HepG2 (cell line): Measurements from ENCODE around the gene PIRT. TPM values are rescaled to one million over a fixed set of nuclear protein-coding genes. Genes with fewer than 3 reads are reported as not detected.

Experiments
- ATAC-seq: fragments of 200-7000 bp; cut with Tn5 transposase; 3 replicates; pipeline ENCODE4 v1.9.1; 2020; ENCODE audit warnings: mild to moderate bottlenecking, moderate library complexity
- BruUV-seq: library from RNA; stranded (reverse); fragments of 400-500 nt; replicated peaks from 2 replicates; lab custom pipeline; 2021; lab: Mats Ljungman, UMichigan
- CTCF ChIA-PET: fragments of 300-600 bp; formaldehyde crosslinking; extraction: SDS; loops from one replicate; lab custom pipeline; 2021; ENCODE audit warnings: low total read pairs, inconsistent platforms, low intra/inter-chr PET ratio; lab: Yijun Ruan, JAX
- POLR2A ChIA-PET: fragments of 350-600 bp; sonication (Branson Sonifier 250); formaldehyde crosslinking; loops from one replicate; lab custom pipeline; 2020; ENCODE audit warnings: antibody characterized with exemption, inconsistent platforms; lab: Yijun Ruan, JAX
- DNase-seq: peaks from one replicate; pipeline ENCODE4 v3.0.0-alpha.2; 2015; ENCODE audit warnings: low spot score
- FAIRE-seq: peaks from 3 replicates; lab custom pipeline; 2011; peaks lifted over from hg19 to GRCh38; lab: Jason Lieb, UNC
- H2AFZ ChIP-seq: one replicate; pipeline ENCODE4 v1.6.1; 2011; ENCODE audit warnings: low read length, inconsistent platforms
- H3K27ac ChIP-seq: fragments of 300-600 bp; 3 replicates; pipeline ENCODE4 v1.8.0; 2011; ENCODE audit warnings: mixed run types, mild to moderate bottlenecking, mixed read lengths, low read length, inconsistent platforms; ENCODE audit not compliant: insufficient read depth; ENCODE audit errors: extremely low read length
- H3K27me3 ChIP-seq, 2 experiments: fragments of 200-600 bp in 1 of 2; 2 replicates in 1 of 2; 3 replicates in 1 of 2; pipeline versions ENCODE4 v1.6.0 to v1.8.0; 2011; ENCODE audit warnings: low read length in 2 of 2, mild to moderate bottlenecking in 2 of 2, moderate library complexity in 2 of 2, inconsistent platforms in 1 of 2; ENCODE audit not compliant: insufficient read depth in 2 of 2, control insufficient read depth in 1 of 2
- H3K36me3 ChIP-seq, 2 experiments: fragments of 200-600 bp in 1 of 2; replicated peaks in 1 of 2; 2 replicates in 1 of 2; 3 replicates in 1 of 2; pipeline versions ENCODE4 v1.5.1 to v1.8.0; 2011; ENCODE audit warnings: low read length in 2 of 2, inconsistent platforms in 1 of 2; ENCODE audit not compliant: insufficient read depth in 2 of 2, control insufficient read depth in 1 of 2
- H3K4me1 ChIP-seq: 2 replicates; pipeline ENCODE4 v1.5.1; 2012; ENCODE audit warnings: low read length, inconsistent platforms; ENCODE audit not compliant: insufficient read depth
- H3K4me2 ChIP-seq: 2 replicates; pipeline ENCODE4 v1.6.0; 2011; ENCODE audit warnings: low read depth, low read length, inconsistent platforms
- H3K4me3 ChIP-seq, 3 experiments: fragments of 200-600 bp in 1 of 3; sonication (generic), shearing (Covaris generic) in 1 of 3; replicated peaks in 1 of 3; 2 replicates each; pipeline ENCODE4 v1.5.1; 2011 to 2016; ENCODE audit warnings: low read length in 3 of 3, inconsistent platforms in 2 of 3, low read depth in 2 of 3, mild to moderate bottlenecking in 2 of 3, control low read depth in 1 of 3, mixed read lengths in 1 of 3; ENCODE audit not compliant: insufficient read depth in 1 of 3
- H3K79me2 ChIP-seq: one replicate; pipeline ENCODE4 v1.6.1; 2011; ENCODE audit warnings: low read length, inconsistent platforms; ENCODE audit not compliant: insufficient read depth
- H3K9ac ChIP-seq: 2 replicates; pipeline ENCODE4 v1.6.0; 2011; ENCODE audit warnings: mild to moderate bottlenecking, low read depth, low read length, inconsistent platforms; ENCODE audit not compliant: insufficient read depth
- H3K9me3 ChIP-seq: 2 replicates; pipeline ENCODE4 v1.5.1; 2012; ENCODE audit warnings: mild to moderate bottlenecking, low read length
- H4K20me1 ChIP-seq: 2 replicates; pipeline ENCODE4 v1.6.0; 2011; ENCODE audit warnings: inconsistent platforms, mild to moderate bottlenecking, low read length, moderate library complexity; ENCODE audit not compliant: insufficient read depth
- ADNP ChIP-seq: sonication (generic); formaldehyde crosslinking; IDR thresholded peaks from 2 replicates; pipeline ENCODE4 v1.4.0; 2020; ENCODE audit warnings: missing genetic modification reagents
- AGO1 ChIP-seq: fragments of 200-400 bp; formaldehyde crosslinking; IDR thresholded peaks from 2 replicates; pipeline ENCODE4 v1.6.1; 2017; ENCODE audit warnings: mild to moderate bottlenecking, low read depth, low read length, moderate library complexity; ENCODE audit not compliant: poor library complexity, severe bottlenecking
- ATF7-NPFF ChIP-seq: sonication (generic); formaldehyde crosslinking; IDR thresholded peaks from 2 replicates; pipeline ENCODE4 v1.8.1; 2023; ENCODE audit warnings: mild to moderate bottlenecking, low read depth, missing genetic modification reagents, moderate library complexity
- FOXO1 ChIP-seq: sonication (generic); formaldehyde crosslinking; IDR thresholded peaks from 2 replicates; pipeline ENCODE4 v1.4.0; 2020; ENCODE audit warnings: missing genetic modification reagents
- HOXD1 ChIP-seq: sonication (generic); formaldehyde crosslinking; IDR thresholded peaks from 2 replicates; pipeline ENCODE4 v1.5.0; 2020; ENCODE audit warnings: missing genetic modification reagents
- NFE2 ChIP-seq: sonication (generic); formaldehyde crosslinking; IDR thresholded peaks from 2 replicates; pipeline ENCODE4 v1.4.0; 2020; ENCODE audit warnings: missing genetic modification reagents
- RFX1 ChIP-seq: fragments of 450-650 bp; IDR thresholded peaks from 2 replicates; pipeline ENCODE4 v1.6.1; 2017
- U2AF2 ChIP-seq: fragments of 200-400 bp; formaldehyde crosslinking; IDR thresholded peaks from 2 replicates; pipeline ENCODE4 v1.6.1; 2017; ENCODE audit warnings: low read depth, mild to moderate bottlenecking, low read length
- ZC3H13 ChIP-seq: sonication (generic); formaldehyde crosslinking; IDR thresholded peaks from 2 replicates; pipeline ENCODE4 v1.8.1; 2023; ENCODE audit warnings: mild to moderate bottlenecking, missing genetic modification reagents, moderate library complexity
- ZNF17 ChIP-seq: sonication (generic); formaldehyde crosslinking; IDR thresholded peaks from 2 replicates; pipeline ENCODE4 v1.5.0; 2020; ENCODE audit warnings: mild to moderate bottlenecking, missing genetic modification reagents
- ZNF207 ChIP-seq: fragments of 450-650 bp; IDR thresholded peaks from 2 replicates; pipeline ENCODE4 v1.6.1; 2016; ENCODE audit warnings: antibody characterized with exemption, borderline replicate concordance
- ZNF354B ChIP-seq: sonication (generic); formaldehyde crosslinking; IDR thresholded peaks from 2 replicates; pipeline ENCODE4 v1.8.0; 2022; ENCODE audit warnings: mild to moderate bottlenecking, missing genetic modification reagents
- ZNF747 ChIP-seq: sonication (generic); formaldehyde crosslinking; IDR thresholded peaks from 2 replicates; pipeline ENCODE4 v1.8.1; 2023; ENCODE audit warnings: missing genetic modification reagents, mild to moderate bottlenecking, borderline replicate concordance
- WGBS: methylation state at CpG from one replicate; pipeline ENCODE4 v1.1.6; 2017; ENCODE audit warnings: low lambda C conversion rate; 5-methylcytosine and 5-hydroxymethylcytosine counted together
- in situ Hi-C: cut with HindIII; loops from 2 replicates; pipeline ENCODE4 v1.10.0; 2017; ENCODE audit warnings: low pct_unique_long_range_greater_than_20kb; ENCODE audit not compliant: extremely low pct_ligation_motif_present
- intact Hi-C: fragments of 100-400 bp; cut with micrococcal nuclease; formaldehyde crosslinking; loops from one replicate; pipeline ENCODE4 v1.10.0; 2022; ENCODE audit not compliant: unreplicated experiment
- polyA plus RNA-seq, 8 experiments: library from polyadenylated mRNA; depleted of rRNA in 3 of 8; stranded (reverse) in 7 of 8; unstranded in 1 of 8; fragments of >200 nt; fragmentation: Illumina TruSeq in 4 of 8; extraction: Trizol in 4 of 8; gene quantifications; 2 replicates each; pipeline versions ENCODE4 v1.2.1 to v1.2.3, GENCODE V29; 2011 to 2016; ENCODE audit warnings: low read depth in 4 of 8, missing spikeins in 1 of 8, mixed read lengths in 1 of 8; ENCODE audit not compliant: insufficient read depth in 1 of 8
- total RNA-seq, 5 experiments: library from RNA; depleted of rRNA; stranded (reverse); fragments of >200 nt; fragmentation: Illumina TruSeq; extraction: Trizol; gene quantifications; 2 replicates each; pipeline ENCODE4 v1.2.3, GENCODE V29; 2016; ENCODE audit warnings: low read depth in 1 of 5
- TF ChIP-seq, protein P1 (sequence below): sonication (generic); formaldehyde crosslinking; IDR thresholded peaks from 2 replicates; pipeline ENCODE4 v1.5.0; 2020; ENCODE audit warnings: mild to moderate bottlenecking, low read depth, missing genetic modification reagents, borderline replicate concordance

The PIRT gene
- total and polyA plus RNA-seq, 2 of the 13 experiments (the other 11 are each of a cell fraction or from before 2014, with no cell fraction given) = not detected

DNA sequence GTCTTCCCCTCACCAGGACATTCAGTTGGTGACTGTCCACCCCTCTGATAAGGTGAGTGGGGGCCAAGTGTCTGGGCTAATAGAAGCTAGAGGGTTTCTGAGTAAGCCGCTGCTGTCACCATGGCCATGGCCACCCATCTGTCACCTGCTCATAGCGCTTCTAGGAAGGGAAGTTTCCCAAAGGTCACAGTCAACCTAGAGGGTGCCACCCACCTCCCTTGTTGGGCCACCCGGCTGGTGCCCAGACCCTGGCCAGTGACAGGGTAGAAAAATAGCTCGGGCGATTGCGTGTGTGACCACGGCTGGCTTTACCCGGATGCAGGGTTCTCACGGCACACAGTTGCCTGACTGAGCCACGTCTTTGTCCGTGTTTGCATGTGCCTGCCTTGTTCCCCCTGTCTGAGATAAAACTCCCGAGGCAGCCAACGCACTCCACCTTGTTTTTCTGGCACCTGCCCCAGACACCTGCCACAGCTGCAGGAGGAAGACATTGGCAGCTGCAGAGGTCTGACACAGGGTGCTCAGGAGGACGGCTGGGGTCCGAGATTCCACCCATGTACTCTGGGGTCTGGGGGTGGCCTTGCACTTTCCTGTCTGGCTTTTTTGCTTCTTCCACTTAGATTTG lies 809 bp downstream of the PIRT start:
- 55% methylated on average over 2 of the region's 15 CpGs for WGBS
- intact Hi-C loops = no loop called here
- no peaks in the 10 kb centered on the region for H3K79me2 ChIP-seq
- CTCF ChIA-PET = no interaction called here
- H3K9me3 ChIP-seq = no peaks in the 10 kb centered on the region
- FAIRE-seq (no peak), DNase-seq (no peak)
- TF ChIP-seq ADNP (CRISPR knock-in tag) = no peak
- no peak for TF ChIP-seq ATF7-NPFF
- no peak for TF ChIP-seq ZNF17
- no peak for TF ChIP-seq NFE2
- no peak for TF ChIP-seq U2AF2
- no peak for TF ChIP-seq HOXD1
- no peak for TF ChIP-seq ZC3H13 (CRISPR knock-in tag)
- no peak for TF ChIP-seq ZNF747
- TF ChIP-seq, protein P1, sequence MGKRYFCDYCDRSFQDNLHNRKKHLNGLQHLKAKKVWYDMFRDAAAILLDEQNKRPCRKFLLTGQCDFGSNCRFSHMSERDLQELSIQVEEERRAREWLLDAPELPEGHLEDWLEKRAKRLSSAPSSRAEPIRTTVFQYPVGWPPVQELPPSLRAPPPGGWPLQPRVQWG (CRISPR knock-in tag) = no peak
- no peak for TF ChIP-seq ZNF207
- TF ChIP-seq RFX1 = no peak
- TF ChIP-seq AGO1 = no peak
- TF ChIP-seq FOXO1 (CRISPR knock-in tag) = no peak
- no peak for TF ChIP-seq ZNF354B
- TF ChIP-seq, all 625 proteins: peak for 0
- Histone ChIP-seq H3K9ac (no peak overlapping the region), H3K27ac (no peak overlapping the region), H2AFZ (no peak overlapping the region), H4K20me1 (no peaks in the 10 kb centered on the region), H3K4me2 (no peak overlapping the region), H3K27me3 (no peaks in the 10 kb centered on the region; a peak in 2 of 5 replicates), H3K4me3 (no peak overlapping the region), H3K4me1 (no peaks in the 10 kb centered on the region), H3K36me3 (no peaks in the 10 kb centered on the region)
- no peak for ATAC-seq
- POLR2A ChIA-PET = no interaction called here
- in situ Hi-C loops = no loop called here
- no TSS peak for BruUV-seq
